ENCODE measurements around the gene SLC6A17.

Gene SLC6A17

DNA sequence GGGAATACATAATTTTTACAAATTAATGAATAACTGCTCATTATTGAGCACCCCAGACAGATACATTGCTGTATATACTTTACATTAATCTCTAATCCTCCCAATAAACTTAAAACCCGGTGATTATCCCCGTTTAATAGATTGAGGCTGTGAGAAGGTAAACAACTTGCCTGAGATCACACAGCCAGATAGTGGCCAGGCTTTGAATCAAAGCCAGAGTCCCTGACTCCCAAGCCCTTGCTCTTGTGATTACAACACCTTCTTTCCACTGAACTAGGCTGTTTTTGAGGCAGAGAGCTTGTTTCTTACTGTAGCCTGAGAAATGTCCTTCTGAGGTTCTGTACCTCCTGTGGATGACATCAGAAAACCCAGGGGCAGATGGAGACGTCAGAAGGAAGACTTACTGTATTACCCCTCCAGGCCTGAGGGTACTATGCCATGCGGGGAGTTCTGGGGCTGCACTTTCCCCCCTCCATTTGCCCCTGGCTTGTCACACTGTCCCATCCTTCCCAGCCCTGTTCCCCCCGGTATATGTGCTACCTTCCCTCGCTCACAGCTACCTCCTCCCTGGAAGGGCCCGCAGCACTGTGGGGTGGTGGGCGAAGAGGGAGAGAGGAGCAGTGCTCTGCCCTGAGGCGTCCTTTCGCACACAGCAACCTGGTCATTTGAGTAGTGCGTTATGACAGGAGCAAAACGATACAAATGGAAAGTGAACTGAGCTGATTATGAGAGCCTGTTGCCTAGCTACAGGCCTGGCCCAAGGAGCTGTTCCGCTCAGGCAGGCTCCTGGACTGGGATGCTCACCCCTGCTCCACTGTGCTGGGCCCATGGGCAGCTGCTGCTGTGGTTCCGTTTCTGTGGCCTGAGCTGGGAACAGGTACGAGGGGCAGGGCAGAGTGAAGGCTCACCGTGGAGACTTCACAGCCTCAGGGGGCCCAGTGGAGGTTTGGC lies 64.4 kb downstream of the SLC6A17 start:
- TF ChIP-seq, protein P1, sequence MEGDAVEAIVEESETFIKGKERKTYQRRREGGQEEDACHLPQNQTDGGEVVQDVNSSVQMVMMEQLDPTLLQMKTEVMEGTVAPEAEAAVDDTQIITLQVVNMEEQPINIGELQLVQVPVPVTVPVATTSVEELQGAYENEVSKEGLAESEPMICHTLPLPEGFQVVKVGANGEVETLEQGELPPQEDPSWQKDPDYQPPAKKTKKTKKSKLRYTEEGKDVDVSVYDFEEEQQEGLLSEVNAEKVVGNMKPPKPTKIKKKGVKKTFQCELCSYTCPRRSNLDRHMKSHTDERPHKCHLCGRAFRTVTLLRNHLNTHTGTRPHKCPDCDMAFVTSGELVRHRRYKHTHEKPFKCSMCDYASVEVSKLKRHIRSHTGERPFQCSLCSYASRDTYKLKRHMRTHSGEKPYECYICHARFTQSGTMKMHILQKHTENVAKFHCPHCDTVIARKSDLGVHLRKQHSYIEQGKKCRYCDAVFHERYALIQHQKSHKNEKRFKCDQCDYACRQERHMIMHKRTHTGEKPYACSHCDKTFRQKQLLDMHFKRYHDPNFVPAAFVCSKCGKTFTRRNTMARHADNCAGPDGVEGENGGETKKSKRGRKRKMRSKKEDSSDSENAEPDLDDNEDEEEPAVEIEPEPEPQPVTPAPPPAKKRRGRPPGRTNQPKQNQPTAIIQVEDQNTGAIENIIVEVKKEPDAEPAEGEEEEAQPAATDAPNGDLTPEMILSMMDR (IDR thresholded peaks at IDR 0.05; ENCODE audit: low read depth, low read length), result no peak

DNA sequence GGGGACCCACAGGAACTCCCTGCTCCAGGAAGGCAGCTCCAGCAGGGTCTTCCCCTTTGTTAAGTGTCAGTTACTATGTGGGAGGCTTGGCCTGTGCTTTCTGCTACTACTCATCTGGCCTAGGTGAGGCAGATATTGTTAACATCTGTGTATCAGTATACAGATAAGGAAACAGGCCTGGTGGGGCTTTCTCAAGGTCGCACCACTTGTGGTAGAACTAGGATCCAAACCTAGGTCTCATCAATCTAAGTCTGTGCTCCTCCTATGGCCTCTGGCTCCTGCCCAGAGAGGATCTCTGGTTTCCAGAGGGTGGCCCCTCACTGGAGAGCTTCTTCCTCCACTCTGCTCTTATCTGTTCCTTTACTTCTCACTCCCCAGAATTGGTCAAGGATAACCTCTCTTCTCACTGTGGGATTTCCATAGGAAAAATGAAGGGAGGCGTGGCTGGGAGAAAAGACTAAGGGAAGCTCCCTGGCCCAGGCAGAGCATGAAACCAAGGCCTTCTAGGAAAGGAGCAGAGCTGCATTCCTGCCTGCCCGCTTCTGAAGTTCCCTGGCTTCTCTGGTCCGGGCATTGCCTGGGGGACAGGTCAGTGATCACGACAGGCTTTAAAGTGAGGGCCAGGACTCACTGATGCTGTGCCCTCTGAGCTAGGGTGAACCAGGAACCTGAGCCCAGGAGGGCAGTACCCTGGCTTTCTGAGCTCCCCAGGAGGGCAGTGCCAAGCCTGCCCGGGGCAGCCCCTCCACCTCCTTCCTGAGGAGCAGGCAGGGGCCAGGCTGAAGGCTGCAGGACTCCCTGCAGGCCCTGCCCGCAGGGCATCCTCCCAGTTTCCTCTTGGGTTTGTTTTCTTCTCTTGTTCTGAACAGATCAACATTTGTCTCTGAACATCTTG lies 65.6 kb downstream of the SLC6A17 start:
- DNase-seq (ENCODE audit: extremely low read depth, low read depth), result no peak

More for the DNA sequence above, 64.4 kb downstream of the SLC6A17 start:
- no peak for DNase-seq (ENCODE audit: extremely low read depth, low read depth)

DNA sequence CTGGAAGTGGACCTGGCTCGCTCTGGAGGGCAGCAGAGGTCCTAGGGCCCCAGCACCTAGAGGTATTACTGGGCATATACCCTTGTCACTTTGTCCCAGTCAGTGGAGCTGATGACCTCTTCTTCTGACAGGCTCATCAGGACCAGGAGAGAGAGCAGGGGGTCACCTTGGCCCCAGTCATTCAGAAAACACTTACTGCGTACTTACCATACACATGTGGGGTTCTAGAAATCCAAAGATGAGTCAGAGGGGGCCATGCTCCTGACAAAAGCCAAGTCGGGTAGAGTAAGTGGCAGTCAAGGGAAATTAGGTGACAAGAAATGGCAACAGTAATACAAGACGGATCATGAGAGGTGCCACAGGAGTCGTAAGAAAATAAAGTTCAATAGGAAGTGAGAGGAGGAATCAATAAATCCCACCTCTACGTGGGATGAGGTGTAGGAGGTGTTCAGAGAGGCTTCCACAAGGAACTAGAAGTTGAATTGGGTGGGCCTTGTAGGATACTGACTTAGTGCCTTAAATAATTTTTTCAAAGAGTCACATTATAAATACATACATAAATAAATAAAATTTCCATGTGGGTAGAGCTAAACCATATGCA lies 66.7 kb downstream of the SLC6A17 start:
- no peak for DNase-seq (ENCODE audit: extremely low read depth, low read depth)
- TF ChIP-seq, protein P1 (IDR thresholded peaks at IDR 0.05; ENCODE audit: low read depth, low read length), result no peak

More for the DNA sequence above, 65.6 kb downstream of the SLC6A17 start:
- TF ChIP-seq, protein P1 (IDR thresholded peaks at IDR 0.05; ENCODE audit: low read depth, low read length), result no peak

DNA sequence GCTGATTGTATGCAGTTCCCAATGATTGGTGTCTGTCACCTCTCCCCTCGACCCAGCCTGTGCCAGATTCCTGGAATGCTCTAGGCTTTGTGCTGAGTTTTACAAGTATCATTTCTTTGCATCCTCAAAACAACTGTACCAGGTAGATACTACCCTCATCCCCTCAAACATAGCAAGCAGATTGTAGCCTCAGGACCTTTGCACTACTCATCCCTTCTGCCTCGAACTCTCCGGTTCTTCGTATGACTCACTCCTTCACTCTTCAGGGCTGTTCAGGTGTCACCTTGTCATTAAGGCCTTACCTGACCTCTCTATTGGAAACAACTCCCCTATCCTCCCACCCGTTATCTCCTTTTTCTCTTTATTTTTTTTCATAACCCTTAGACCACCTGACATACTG lies 67.8 kb downstream of the SLC6A17 start:
- TF ChIP-seq, protein P1 (IDR thresholded peaks at IDR 0.05; ENCODE audit: low read depth, low read length), result no peak
- no peak for DNase-seq (ENCODE audit: extremely low read depth, low read depth)

DNA sequence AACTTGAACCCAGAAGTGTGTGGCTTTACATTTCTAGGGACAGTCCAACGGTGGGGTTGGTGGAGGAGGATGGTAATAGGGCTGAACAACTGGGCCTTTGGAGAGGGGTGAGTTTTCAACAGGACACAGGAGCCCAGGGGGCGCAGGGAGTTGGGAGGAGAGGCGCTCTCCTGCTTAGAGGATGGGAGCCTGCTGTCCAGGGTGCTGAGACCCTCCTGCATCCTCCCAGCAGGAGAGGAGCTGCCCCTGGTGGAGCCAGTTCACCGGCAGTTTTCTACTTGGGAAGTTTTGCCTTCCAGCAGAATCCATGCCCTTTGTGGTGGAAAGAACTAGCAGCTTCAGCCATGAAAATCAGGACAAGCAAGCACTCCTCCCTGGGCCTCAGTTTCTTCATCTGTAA lies 68.4 kb downstream of the SLC6A17 start:
- DNase-seq (ENCODE audit: extremely low read depth, low read depth), result no peak
- TF ChIP-seq, protein P1 (IDR thresholded peaks at IDR 0.05; ENCODE audit: low read depth, low read length), result no peak

DNA sequence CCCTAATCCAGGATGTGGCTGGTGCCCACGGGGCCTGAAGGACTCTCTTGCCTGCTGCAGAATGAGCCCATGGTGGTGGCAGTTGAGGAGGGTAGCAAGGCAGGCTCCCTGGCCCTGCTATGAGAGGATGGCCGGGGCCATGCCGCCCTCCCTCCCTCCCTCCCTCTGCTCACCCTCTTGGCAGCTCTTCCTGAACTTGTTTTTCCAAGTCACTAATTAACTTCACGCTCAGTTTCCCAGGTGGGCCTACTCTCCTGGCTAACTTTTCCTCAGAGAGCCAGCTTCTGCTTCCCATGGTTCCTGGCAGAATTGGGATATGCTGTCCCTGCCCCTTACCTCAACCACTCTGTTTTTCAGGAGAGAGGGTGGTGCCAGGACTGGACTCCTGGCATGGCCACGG lies 70.0 kb downstream of the SLC6A17 start:
- TF ChIP-seq, protein P1 (IDR thresholded peaks at IDR 0.05; ENCODE audit: low read depth, low read length), result no peak
- DNase-seq (ENCODE audit: extremely low read depth, low read depth), result no peak
